Neural crest cell (in vitro differentiated cells): Measurements from ENCODE around the gene CDC14A. TPM values are rescaled to one million over a fixed set of nuclear protein-coding genes. Genes with fewer than 3 reads are reported as not detected.

Experiments used
- DNase-seq: peaks from one replicate; pipeline ENCODE4 v3.0.0; 2021; ENCODE audit warnings: low read depth, mixed read lengths, low spot score
- H3K27ac Mint-ChIP-seq: one replicate; pipeline ENCODE4 v1.8.0; 2021; ENCODE audit warnings: mild to moderate bottlenecking, mixed read lengths; ENCODE audit not compliant: unreplicated experiment
- H3K27me3 Mint-ChIP-seq: 2 replicates; pipeline ENCODE4 v1.8.0; 2021; ENCODE audit warnings: low read depth, mild to moderate bottlenecking, mixed read lengths
- H3K36me3 Mint-ChIP-seq: 2 replicates; pipeline ENCODE4 v1.8.0; 2021; ENCODE audit warnings: low read depth, mild to moderate bottlenecking, mixed read lengths
- H3K4me1 Mint-ChIP-seq: 2 replicates; pipeline ENCODE4 v1.8.0; 2021; ENCODE audit warnings: mixed read lengths
- H3K4me3 Mint-ChIP-seq: one replicate; pipeline ENCODE4 v1.8.0; 2021; ENCODE audit warnings: mild to moderate bottlenecking, mixed read lengths
- H3K9me3 Mint-ChIP-seq: 2 replicates; pipeline ENCODE4 v1.8.0; 2021; ENCODE audit warnings: mixed read lengths
- CTCF ChIP-seq: fragments of 200-600 bp; sonication (generic); conservative IDR thresholded peaks from 2 replicates; pipeline ENCODE4 v1.5.0; 2021; ENCODE audit warnings: antibody characterized with exemption, mild to moderate bottlenecking
- total RNA-seq: library from RNA; stranded (reverse); gene quantifications from 2 replicates; pipeline ENCODE4 v1.2.1, GENCODE V29; 2021

Gene CDC14A
- total RNA-seq, 1 donor from 2014 or later = 15.7 TPM

- H3K27me3 Mint-ChIP-seq = no peaks in the 10 kb centered on the region
- no peak for DNase-seq
- TF ChIP-seq CTCF = no peak
These were observed 30.4 kb downstream of the CDC14A start for GRCh38 chr1:100382657-100383056.

DNA sequence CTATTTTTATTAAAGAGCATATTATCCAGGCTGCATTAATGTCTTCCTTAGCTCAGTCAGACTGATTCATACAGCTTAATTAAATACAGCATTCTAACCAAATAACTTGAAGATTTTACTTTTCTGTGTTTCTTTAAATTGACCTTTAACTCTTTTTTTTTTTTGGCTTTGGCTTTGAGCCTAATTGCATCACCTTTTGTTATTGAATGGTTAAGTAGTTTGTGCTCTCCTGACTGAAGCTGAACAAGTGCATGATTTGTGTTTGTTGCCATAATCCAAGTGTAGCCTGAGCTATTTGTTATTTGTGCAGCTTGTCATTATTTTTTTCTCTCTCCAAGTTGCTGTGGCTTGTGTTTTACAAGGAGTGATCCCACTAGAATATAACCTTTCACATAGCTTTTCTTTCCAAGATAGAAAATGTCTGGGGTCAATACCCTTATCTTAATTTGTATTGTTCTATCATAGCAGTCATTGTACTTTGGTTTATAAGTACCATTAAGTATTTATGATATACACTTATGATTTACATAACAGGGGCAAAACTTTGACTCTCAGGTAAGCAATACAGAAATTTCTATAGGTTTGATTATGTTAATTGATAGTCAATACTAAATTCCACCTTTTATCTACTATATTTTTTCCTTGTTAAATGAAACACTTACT is 31.6 kb downstream of the CDC14A start:
- no peak for DNase-seq
- Mint-ChIP-seq H3K27me3 (no peaks in the 10 kb centered on the region), H3K36me3 (peaks cover 4% of the 10 kb centered on the region), H3K4me3 (no peak overlapping the region), H3K9me3 (no peaks in the 10 kb centered on the region), H3K4me1 (peaks cover 22% of the 10 kb centered on the region), H3K27ac (no peak overlapping the region)
- no peak for TF ChIP-seq CTCF

More at GRCh38 chr1:100382657-100383056, 30.4 kb downstream of the CDC14A start:
- Mint-ChIP-seq H3K36me3 (peaks cover 4% of the 10 kb centered on the region), H3K9me3 (no peaks in the 10 kb centered on the region), H3K27ac (no peak overlapping the region), H3K4me1 (peaks cover 16% of the 10 kb centered on the region), H3K4me3 (no peak overlapping the region)

DNA sequence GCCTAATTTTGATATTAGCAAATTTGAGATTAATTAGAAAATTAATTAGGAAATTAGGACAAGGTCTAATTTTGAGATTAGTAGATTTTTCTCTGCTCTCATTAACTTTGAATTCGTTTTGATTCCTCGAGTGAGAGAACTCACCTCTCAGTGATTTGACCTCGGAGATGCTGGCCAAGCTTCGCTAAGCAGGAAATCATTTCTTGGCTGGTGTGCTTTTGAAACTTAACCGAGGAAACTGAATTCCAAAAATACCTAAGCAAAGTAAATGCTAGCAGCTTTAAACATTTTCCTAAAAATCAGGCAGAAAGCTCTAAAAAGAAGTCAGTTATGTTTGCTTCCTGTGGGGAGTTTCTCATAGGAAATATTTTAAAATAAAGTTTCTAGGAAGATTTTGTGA is 34.9 kb downstream of the CDC14A start:
- Mint-ChIP-seq H3K4me3 (no peak overlapping the region), H3K4me1 (peaks cover 23% of the 10 kb centered on the region), H3K27ac (no peak overlapping the region), H3K27me3 (no peaks in the 10 kb centered on the region), H3K9me3 (no peaks in the 10 kb centered on the region), H3K36me3 (no peaks in the 10 kb centered on the region)
- no peak for TF ChIP-seq CTCF
- DNase-seq = no peak

DNA sequence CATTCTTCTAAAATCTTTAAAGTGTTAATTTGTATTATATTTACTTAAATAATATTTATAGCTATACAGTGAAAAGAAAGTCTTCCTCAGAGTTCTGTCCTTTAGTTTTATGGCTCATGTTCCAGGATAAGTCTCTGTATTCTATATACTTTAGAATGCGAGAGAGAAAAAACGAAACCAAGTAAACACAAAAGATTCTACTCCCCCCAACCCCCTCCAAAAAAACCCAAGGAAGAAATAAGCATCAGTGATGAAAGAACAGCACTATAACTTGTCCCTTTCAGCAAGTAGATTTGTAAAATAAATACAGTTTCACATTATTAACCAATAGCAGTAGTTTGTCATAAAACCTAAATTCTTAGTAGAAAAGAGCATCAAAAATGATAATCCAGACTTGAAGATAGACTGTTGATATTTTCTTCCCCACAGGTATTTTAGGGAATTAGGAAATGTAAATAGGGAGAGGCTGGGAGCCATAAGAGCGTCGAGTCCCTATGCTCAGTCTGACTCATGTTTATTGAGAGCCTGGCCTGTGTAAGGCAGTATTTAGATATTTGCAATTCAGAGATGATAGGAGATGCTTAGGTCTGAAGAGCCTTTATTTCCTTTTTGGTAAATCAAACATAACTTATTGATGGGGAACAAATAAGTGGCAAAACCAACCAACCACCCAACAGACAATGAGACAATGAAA is 35.5 kb downstream of the CDC14A start:
- no peak for DNase-seq
- Mint-ChIP-seq H3K4me3 (no peak overlapping the region), H3K27me3 (no peaks in the 10 kb centered on the region), H3K36me3 (no peaks in the 10 kb centered on the region), H3K27ac (no peak overlapping the region), H3K4me1 (peaks cover 28% of the 10 kb centered on the region), H3K9me3 (no peaks in the 10 kb centered on the region)
- TF ChIP-seq CTCF = no peak

- H3K27ac Mint-ChIP-seq = no peak overlapping the region
- no peak overlapping the region for H3K4me3 Mint-ChIP-seq
- no peak for TF ChIP-seq CTCF
- no peaks in the 10 kb centered on the region for H3K27me3 Mint-ChIP-seq
- H3K36me3 Mint-ChIP-seq = no peaks in the 10 kb centered on the region
- no peaks in the 10 kb centered on the region for H3K9me3 Mint-ChIP-seq
- DNase-seq = no peak
- H3K4me1 Mint-ChIP-seq = peaks cover 31% of the 10 kb centered on the region
These were observed 38.2 kb downstream of the CDC14A start for GRCh38 chr1:100390531-100390930.
